Activated gamma-delta T cell treated with Interleukin-2 at 50 U/mL for 16 hours (primary cell): ENCODE measurements around the gene PTPRG.

Experiments
- DNase-seq: peaks from one replicate; pipeline ENCODE4 v3.0.0-alpha.2; 2020

PTPRG gene

DNA sequence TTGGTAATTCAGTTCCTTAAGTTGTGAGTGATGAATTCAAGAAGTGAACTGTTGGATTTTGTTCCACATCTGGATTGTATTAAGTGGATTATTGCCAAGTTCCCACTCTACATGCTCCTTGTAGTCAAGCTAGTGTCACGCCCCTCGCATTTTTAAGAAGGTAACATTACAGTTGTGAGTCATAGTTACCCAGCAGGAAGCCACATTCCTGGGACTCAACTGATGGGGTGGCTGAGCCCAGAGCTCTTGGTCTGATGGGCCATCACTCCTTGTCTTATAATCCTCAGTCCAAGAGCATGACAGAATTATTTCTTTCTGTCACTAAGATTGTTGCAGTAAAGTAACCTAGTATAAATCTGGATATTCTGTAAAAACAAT is 102.7 kb downstream of the PTPRG start:
- no peak for DNase-seq

DNA sequence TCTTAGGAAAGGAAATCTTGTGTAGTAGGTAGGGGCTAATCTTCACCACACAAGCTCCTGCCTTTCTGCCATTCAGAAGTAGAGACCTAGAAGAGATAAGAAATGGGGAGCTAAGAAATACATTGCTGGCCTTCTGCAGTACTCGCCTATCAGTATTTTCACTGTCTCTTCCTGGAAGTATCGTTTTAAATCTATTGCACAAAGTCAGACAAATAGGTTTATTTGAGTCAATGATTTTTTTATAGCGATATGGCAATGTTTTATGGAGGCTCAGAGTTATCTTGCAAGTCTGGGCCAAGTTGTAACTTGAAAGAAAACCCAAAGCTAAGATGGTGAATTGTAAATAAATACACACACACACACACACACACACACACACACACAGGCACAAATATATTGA is 103.8 kb downstream of the PTPRG start:
- no peak for DNase-seq

DNA sequence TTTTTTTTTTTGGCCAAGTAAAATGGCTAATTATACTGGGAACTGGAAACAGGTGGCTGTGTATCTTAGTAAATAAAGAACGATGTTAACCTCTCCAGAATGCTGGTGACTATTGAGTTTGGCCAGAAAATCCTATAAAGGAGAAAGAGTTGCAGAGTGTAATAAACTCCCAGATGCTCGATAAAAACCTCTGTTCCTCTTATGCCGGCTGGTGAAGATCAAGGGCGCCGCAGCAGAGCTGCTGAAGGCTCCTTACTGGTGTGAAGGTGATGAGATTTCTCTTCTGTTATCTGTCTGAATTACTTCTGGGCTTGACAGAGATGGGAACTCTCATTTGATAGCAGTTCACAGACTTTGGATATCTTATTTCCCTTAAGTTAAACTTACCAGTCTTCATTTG is 104.6 kb downstream of the PTPRG start:
- no peak for DNase-seq

DNA sequence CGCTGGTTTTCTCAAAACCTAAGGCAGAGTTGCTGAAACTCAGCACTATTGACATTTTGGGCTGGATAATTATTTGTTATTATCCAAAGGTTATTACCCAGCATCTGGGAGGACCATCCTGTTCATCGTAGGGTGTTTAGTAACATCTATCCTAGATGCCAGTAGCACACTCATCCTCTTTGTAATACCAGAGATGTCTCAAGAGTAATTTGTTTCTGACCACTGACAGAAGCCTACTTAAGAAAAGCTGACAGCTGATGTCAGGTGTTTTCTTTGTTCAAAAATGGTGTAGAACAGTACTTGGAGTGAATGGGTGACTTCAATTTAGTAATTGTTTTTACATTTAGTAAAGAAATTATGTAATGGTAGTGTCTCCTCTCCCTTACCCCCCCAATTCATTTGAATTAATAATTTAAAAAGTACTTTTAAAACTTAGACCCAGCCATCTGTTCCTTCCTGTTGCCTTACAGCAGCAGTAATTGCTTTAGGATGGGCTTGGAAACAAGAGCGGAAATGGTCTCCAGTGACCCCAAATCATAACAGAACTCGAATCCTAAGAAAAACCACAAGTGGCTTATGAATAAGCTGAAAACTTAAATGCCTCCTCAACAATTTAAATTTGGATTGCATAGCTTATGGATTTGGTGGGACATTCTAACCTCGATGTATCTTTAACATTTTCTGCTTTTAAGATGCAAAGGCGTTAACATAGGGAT is 105.4 kb downstream of the PTPRG start:
- no peak for DNase-seq

DNA sequence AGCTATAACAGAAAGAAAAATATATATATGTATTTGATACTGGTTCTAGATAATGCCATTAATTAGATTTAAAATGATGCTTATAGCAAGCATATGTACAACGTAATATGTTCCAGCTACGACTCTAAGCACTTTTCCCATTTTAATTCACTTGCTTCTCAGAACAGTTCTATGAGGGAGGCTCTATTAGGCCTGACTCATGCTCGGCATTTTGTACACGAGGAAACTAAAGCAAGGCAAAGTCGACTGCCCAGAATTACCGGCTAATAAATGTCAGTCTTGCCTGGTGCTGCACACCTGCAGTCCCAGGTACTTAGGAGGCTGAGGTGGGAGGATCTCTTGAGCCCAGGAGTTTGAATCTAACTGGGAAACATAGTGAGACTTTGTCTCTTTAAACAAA is 106.0 kb downstream of the PTPRG start:
- no peak for DNase-seq

DNA sequence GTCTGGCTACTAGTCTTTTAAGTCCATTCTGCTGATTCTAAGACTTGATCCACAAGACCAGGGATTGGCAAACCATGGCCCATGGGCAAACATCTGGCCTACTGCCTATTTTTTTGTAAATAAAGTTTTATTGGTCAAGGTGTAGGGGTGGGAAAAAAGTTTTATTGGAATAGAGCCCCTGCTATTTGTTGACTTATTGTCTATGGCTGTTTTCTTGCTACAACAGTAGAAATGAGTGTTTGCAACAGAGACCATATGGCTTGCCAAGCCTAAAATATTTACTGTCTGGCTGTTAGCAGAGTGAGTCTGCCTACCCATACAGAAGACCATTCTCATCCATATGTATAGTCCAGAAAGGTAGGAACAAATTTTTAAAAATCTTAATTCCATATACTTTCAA is 106.4 kb downstream of the PTPRG start:
- DNase-seq, result no peak

DNA sequence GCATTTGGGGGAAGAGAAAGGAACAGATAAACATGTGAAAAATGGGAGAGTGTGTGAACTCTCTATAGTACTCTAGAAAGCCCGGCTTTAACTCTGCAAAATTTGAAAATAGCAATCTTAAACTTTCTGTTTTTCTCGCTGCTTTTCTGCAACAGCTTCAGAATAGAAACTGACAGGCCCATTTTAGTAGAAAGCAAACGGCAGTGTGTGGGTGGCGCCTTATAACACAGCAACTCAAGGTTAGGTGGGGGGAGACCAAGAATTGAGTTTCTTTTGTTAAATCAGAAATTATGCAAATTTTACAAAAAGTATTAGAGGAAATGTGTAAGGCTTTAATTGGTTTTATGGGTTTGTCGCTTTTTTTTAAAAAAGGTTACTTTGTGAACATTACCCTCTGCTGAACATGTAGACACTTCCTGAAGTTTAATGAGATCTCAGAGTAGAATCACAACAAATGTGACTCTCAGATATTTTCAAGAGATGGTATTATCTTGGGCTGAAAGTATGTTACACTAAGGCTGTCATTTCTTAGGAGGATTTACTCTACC is 107.0 kb downstream of the PTPRG start:
- DNase-seq, result no peak

DNA sequence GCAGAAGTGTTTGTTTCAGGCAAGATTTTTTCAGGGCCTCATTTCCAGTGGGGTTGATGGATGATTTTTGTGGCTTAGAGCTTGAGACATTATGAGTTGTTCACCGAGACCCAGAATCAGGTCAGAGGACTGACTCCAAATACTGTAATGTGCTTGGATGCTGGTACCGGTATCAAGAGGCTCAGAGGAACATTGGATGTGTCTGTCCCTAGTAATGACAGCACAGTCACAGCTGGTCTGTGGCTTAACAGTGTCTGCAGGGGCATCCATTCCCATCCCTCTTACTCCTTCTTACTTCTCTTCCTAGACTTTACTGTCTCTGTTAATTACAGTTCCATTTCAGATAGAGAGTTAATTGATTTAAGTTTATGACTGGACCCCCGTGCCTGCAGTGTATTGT is 107.8 kb downstream of the PTPRG start:
- no peak for DNase-seq

DNA sequence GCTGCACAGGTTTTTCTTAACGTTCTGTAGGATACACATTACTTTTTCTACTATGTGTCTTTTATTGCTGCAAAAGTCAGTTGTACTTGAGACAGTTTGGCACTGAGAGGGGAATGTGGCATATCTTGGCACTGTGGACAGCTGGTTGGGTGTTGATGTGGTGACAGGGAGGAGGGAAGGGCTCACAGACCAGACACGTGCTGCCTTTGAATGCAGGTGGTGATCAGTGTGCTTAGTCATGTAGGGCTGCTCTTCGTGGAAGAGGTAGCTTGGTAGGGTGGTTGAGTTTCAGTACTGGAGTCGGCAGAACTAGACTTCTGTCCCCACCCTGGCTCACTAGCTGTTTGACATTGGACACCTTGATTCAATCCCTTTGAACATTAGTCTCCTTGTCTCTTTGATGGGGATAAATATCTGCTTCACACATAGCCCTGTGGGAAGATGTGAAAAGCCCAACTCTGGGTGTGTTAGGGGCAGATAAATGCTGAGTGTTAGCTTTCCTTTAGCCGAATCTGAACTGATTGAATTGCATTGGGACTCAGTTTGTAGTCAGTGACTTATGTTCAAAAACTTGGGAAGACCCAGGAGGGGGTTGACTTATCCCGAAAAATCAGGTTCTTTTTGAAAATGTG is 108.4 kb downstream of the PTPRG start:
- DNase-seq, result no peak

DNA sequence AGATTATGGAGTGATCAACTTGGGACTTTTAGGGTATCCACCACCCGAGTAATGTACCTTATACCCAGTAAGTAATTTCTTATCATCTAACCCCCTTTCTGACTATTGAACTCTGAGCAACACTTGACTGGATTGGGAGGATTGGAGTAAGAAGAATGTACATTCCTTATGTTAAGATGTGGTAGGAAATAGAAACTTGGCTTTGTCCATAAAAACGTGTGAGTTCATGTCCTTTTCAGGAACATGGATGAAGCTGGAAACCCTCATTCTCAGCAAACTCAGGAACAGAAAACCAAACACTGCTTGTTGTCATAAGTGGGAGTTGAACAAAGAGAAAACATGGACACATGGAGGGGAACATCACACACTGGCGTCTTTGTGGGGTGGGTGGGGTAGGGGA is 112.3 kb downstream of the PTPRG start:
- DNase-seq, result no peak

DNA sequence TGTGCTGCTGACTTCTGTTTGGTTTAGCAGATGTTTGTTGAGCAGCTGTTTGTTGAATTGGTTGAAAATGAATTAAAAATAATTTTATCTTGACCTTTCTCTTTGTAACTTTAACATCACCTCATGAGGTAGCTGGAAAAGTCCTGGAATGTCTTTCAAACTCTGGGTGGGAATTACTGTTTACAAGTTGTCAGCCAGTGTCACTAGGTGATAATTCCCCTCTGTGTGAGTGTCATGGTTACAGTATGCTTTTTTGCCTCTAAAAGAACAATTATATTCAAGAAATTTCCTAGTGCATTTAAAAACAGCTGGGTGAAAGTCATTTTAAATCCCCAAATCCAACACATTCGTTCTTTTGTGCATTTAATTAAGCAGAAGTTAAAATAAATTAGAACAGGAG is 113.2 kb downstream of the PTPRG start:
- no peak for DNase-seq

DNA sequence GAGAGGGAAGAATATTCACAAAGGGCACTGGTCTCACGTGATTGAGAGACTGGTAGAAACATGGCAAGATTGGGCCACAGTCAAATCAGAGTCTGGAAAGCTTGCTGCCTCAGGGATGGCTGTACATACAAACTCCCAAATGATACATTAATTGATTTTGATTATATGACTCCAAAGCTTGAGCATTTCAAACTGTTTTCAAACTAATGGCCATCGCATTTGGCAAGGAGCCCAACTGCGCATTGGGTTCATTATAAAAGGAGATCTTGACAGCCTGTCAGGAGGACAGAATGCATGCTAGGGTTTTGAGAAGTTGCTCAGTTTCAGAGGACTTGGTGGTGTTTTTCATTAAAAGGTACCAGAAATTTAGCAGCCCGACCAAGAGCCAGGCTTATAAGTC is 117.7 kb downstream of the PTPRG start:
- DNase-seq, result no peak

DNA sequence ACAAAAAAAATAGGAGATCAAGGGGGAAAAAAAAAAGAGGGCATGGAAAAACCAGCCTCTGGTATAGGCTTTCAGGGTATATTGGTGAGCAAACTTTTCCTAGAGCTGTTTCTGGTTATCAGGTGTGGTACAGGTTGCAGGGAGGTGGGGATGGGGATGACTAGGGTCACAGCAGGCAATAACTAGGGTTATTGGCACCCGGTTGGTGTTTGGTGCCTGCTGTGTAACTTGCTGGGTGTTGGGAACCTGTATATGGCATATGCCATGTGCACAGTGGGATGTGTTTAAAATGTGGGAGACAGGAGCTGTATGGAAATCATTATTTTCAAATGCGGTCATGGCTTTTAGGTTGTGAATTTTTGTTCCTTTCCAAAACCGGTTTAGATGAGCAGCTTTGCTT is 119.2 kb downstream of the PTPRG start:
- DNase-seq, result no peak

DNA sequence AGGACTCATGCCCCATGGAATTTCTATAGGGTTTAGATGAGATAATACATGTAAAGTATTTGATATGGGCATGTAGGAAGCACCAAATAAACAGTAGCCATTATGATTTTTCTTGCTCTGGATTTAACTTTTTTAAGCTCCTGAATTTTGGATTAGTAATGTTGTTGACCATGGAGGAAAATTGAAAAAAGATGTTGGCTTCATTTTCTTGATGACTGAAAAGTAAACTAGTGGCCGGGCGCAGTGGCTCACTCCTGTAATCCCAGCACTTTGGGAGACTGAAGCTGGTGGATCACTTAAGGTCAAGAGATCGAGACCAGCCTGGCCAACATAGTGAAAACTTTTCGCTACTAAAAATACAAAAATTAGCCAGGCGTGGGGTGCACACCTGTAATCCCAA is 120.3 kb downstream of the PTPRG start:
- DNase-seq, result no peak

DNA sequence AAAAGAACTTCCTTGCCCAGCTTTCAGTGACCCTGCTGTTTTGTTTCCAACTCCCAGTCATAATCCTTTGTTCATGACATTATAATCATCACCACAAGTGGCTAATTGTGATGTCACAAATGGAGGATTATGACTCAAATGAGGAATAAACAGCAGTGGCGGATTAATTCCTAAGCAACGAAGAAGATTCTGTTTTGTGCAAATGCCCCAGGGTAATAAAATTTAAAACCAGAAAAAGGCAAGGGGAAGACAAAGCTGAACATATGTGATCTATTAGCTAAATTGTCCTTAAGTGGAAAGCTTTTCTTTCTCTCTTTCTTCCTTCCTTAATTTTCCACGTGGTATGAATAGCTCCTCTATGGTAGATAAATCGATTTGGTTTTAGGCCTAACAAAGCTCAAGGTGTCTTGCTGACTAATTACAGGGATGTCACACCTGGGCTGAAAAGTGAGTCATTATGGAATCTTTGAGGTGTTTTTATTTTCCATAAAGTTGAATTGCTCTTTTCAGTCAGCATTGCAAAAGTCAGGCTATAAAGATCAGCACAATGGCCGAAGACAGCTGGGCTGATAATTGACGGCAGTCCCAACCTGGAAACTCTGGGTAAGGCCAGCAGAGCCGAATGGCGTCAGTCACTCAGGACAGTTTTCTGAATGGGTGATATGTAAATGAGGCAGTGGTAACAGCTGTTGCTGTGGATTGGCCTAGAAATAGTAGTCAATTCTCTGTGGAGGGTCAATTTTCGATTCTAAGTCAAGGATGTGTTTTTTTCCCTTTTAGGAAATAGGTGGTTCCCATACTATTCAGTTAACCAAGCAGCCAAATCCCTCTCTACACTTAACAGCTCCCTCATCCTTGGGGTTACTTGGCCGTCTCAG is 121.5 kb downstream of the PTPRG start:
- no peak for DNase-seq

DNA sequence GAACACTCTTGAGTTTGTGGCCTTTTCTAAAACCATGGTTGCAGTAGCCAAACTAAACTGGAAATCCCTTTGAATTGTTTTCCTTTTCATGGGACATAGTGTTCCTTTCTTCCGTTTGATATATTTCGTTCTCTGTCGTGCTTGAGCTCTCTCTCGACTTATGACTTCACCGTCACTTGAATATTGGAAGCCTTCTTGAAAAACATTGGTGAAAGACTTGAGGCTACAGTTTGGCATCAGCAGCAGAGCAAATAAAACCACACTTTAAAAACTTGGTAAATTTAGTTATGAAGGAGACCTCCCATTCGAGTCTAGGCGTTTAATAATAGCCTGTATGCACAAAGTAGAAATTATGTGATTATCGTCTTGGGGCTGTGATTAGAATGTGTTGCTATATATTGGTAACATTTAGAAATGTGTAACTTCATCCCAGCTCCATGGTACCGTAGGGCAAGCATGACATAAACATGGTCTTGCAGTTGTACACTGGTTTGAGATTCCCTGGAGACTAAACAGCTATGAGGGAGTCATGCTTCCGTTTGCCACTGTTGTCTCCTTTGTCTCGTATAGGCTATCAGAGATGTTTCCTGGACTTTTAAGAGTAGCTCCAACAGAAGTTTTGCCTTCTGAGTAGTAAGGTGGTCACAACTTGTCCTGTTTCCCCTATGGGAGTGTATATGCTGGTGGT is 122.3 kb downstream of the PTPRG start:
- no peak for DNase-seq

DNA sequence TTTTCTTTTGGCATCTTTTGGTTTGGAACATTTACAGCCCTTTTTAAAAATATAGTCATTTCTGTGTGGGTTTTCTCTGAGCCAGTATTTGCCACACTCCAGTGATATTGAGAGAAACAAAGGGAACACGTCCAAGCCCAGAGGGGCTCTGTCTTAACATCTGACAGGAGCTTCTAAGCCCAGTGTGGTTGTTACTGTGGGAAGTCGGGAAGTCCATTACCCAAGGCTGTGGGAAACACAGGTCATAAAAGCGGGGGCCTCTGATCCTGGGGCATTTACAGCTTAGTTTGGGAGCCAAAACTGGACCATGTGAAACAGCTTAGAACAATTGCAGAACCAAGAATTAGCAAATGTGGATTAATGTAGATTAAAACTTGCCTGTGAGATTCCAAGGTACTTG is 123.0 kb downstream of the PTPRG start:
- no peak for DNase-seq

DNA sequence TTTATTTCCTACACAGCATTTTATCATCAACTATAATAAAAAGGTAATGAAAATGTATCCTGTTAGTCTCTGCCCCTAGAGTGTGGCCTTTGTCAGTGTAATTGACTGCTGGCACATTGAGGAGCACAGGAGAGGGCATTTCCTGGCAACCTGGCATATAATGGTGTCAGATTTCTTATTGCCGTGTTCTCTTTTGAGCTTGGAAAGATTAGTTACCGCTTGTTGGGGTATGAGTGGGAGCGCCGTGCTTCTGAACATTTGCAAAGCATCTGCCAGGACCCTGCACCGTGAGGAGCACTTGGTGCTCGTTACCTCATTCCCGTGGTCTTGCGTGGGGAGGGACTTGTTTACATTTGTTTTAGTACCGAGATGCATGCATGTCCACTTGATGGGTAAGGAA is 124.4 kb downstream of the PTPRG start:
- no peak for DNase-seq

DNA sequence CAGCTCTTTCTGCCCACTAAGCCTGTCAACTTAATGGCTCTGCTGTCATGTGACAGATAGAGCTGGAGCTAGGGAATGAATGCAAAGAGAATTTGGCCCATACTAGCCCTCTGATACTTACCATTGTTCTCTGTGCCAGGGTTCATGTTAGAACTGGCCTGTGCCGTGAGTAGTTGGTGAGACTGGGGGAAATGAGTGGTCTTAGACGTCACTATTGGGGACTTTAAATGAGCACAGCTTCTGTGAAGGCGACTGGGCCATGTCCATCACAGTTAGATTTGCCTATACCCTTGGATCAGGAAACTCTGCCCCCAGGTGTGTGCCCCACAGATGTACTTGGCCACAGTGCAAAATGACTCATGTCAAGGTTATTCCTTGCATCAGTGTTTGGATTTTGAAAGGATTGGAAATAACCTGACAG is 124.9 kb downstream of the PTPRG start:
- DNase-seq, result no peak

DNA sequence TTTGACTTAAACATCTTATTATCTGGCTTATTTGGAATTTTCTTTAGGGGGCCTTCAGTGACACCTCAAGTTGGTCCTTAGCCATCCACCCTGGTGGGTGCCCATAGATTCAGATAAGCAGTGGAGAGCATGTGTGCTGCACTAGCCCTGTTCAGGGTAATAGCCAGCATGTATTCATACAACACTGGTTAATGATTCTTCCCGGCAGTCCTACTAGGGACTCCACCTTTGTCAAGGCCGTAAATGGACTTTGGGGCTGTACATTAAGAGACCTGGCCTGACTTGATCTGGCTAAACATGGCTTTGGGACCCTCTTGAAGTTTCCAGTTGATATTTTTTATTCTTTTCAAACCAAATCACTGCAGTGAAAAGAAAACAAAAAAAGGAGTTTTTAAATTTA is 125.8 kb downstream of the PTPRG start:
- DNase-seq, result no peak

DNA sequence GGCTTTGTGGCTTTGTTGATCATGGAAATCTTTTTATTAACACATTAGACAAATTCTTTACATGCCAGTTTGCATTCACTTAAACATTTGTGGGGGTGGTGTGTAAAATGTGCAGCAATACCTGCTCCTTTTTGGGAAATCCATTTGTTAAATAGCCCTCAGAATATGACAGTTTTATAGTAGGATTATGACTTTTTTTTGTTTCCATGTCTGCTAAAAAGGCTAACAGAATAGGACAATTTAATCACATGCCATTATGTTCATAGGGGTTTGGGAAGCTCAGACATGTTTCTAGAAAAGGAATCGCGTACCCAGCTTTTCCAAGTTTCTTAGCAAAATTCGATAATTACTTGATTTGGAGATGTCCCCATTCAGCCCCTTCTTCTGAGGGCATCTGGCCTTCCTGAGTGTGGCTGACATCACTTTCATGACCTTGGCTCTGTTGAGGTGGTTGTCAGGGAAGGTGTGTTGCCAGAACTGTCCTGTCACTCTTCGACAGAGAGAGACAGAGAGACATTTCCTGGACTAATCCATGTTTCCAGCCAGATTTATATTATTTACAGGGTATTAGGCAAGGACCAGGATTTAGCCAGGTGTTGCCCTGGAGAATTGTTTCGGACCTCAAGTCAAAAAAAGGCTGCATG is 126.4 kb downstream of the PTPRG start:
- DNase-seq, result no peak

DNA sequence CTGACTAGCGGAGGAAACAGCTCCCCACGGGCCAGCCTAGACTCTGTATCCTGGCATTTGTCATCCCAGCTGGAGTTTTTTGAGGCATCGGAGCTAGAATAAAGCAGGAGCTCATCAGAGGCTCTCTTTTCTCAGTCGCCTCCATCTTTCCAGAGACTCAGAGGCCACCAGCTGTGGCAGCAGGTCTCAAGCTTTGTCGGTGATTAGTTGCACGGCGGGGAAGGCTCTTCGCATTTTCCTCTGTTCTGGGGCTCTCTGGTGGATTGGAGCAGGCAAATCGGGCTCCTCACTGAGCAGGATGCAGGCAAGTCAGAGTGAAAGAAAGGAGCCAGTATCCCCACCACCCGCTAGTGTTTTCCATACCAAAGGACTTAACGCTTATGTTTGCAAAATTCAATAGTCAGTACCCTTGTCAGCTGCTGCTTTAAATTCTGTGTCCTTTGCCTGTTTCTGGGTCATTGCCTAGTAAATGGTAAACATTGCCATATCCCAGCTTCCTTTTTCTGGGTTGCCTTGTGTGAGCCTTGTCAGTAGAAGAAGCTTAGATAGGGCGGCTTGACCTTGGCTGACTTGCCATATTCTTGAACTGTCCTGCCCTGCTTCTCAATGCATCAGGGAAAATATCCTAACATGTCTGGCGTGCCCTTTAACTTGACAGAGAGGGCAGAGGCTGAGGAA is 127.1 kb downstream of the PTPRG start:
- no peak for DNase-seq
